ENCODE results near the gene PARP3. TPM values are rescaled to one million over a fixed set of nuclear protein-coding genes. Genes with fewer than 3 reads are reported as not detected.

Gene PARP3
- polyA plus RNA-seq, 2 of the 4 experiments (the other 2 are of a cell fraction), result 7.6 to 11.0 TPM

DNA sequence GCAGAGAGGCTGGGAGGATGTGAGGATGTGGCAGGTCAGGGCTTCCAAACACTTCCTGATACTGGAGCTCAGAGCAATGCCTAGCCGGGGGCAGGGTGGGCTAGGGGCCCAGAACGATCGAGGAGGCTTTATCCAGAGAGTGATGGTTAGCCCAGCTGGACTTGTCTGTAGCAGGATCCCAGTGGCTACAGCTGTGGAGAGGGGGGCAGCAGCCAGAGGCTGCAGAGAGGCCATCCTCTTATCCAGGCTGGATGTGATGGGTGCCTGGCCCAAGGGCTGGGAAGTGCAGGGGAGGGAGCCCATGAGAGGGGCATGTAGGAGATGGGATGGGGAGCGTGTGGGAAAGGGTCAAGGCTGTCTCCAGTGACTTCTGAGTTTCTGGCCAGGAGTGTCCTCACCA lies 4.6 kb downstream of the PARP3 start:
- CTCF ChIA-PET, result interaction anchor here (1.4 to 5.9 kb wide), 2 partner anchors 8 to 27 kb away, joined by 4 to 59 read pairs; partner anchors contain the start of genes ABHD14A, ABHD14B and GPR62
- FAIRE-seq, result no peak
- 83% methylated on average over 3 of the region's 4 CpGs for WGBS (ENCODE audit: missing lambda C conversion rate)

DNA sequence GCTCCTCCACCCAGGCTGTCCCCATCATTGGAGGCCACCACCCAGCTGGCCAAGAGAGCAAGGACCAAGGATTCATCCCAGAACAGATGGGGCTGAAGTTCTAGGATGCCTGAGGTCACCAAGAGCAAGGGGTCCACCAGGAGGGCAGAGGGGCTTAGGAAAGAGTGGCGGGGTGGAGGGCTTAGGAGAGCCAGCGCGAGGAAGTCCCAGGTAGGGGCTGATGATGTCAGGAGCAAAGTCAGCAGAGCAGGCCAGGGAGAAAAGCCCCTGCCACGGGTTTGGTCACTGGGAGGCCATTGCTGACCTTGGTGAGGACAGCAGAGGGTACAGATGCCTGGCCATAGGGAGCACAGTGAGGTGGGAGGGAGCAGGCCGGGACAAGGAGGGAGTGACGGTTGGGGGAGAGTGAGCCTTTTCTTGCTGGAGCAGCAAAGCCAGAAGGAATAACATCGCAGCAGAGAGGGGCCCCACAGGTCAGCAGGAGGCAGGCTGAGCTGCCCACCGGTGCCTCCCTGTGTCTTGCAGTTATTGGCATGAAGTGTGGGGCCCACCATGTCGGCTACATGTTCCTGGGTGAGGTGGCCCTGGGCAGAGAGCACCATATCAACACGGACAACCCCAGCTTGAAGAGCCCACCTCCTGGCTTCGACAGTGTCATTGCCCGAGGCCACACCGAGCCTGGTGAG lies 5.2 kb downstream of the PARP3 start:
- WGBS (ENCODE audit: missing lambda C conversion rate), result 82% methylated on average over 10 of the region's 13 CpGs
- CTCF ChIA-PET, result no interaction called here
- no peak overlapping the region for H3K4me3 ChIP-seq
- no peak overlapping the region for H3K4me2 ChIP-seq
- ATAC-seq (no peak), DNase-seq (ENCODE audit: low read depth in 1 of 2, low spot score in 1 of 2) (no peak), FAIRE-seq (no peak)
- H3K27ac ChIP-seq, result no peak overlapping the region
- TF ChIP-seq RCOR1 (IDR thresholded peaks at IDR 0.05; ENCODE audit: low read depth, low read length) (no peak), KDM5A (IDR thresholded peaks at IDR 0.05) (no peak), FOSL2 (IDR thresholded peaks at IDR 0.05) (no peak), FOSL2 (CRISPR knock-in tag; IDR thresholded peaks at IDR 0.05) (no peak), CHD2 (IDR thresholded peaks at IDR 0.05; ENCODE audit: low read length, partially characterized antibody) (no peak)
- no peaks in the 10 kb centered on the region for H3K9me3 ChIP-seq
- POLR2A ChIA-PET, result no interaction called here
- peaks cover 12% of the 10 kb centered on the region for H3K4me1 ChIP-seq

More for the DNA sequence above, 4.6 kb downstream of the PARP3 start:
- H3K9me3 ChIP-seq, result no peaks in the 10 kb centered on the region
- DNase-seq (ENCODE audit: low read depth in 1 of 2, low spot score in 1 of 2), result no peak
- no peak for ATAC-seq
- H3K4me3 ChIP-seq, result no peak overlapping the region
- H3K4me2 ChIP-seq, result no peak overlapping the region
- H3K4me1 ChIP-seq, result peaks cover 13% of the 10 kb centered on the region
- POLR2A ChIA-PET, result no interaction called here
- no peak for TF ChIP-seq TP53 (CRISPR knock-in tag; IDR thresholded peaks at IDR 0.05)
- no peak overlapping the region for H3K27ac ChIP-seq

DNA sequence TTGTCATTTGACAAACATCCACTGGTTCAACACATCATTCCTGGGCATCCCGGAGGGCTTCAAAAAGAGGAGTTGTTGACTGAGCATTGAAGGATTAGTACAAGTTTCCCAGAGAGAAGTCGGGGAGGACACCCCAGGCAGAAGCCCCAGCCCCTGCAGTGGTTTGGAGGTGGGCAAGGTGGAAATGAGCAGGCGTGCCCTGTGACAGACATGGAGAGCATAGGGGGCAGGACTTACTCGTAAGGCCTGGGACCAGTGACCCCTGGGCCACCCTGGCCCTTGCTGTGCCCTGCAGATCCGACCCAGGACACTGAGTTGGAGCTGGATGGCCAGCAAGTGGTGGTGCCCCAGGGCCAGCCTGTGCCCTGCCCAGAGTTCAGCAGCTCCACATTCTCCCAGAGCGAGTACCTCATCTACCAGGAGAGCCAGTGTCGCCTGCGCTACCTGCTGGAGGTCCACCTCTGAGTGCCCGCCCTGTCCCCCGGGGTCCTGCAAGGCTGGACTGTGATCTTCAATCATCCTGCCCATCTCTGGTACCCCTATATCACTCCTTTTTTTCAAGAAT lies 5.9 kb downstream of the PARP3 start:
- H3K4me3 ChIP-seq, result no peak overlapping the region
- peaks cover 5% of the 10 kb centered on the region for H3K4me1 ChIP-seq
- no peaks in the 10 kb centered on the region for H3K9me3 ChIP-seq
- ChIA-PET POLR2A (no interaction called here), CTCF (no interaction called here)
- DNase-seq (ENCODE audit: low read depth in 1 of 2, low spot score in 1 of 2), result no peak
- no peak for ATAC-seq
- no peak for TF ChIP-seq CHD2 (IDR thresholded peaks at IDR 0.05; ENCODE audit: low read length, partially characterized antibody)
- TF ChIP-seq MAZ (IDR thresholded peaks at IDR 0.05; ENCODE audit: borderline replicate concordance, low read depth, low read length), result no peak
- no peak for TF ChIP-seq JUNB (IDR thresholded peaks at IDR 0.05)
- TF ChIP-seq NPAS2 (CRISPR knock-in tag; IDR thresholded peaks at IDR 0.05; ENCODE audit: borderline replicate concordance), result no peak
- no peak for TF ChIP-seq MAFK (IDR thresholded peaks at IDR 0.05; ENCODE audit: partially characterized antibody)
- no peak for TF ChIP-seq RAD21 (conservative IDR thresholded peaks at IDR 0.05 in 1 of 2, IDR thresholded peaks at IDR 0.05 in 1 of 2)
- TF ChIP-seq, protein P1, sequence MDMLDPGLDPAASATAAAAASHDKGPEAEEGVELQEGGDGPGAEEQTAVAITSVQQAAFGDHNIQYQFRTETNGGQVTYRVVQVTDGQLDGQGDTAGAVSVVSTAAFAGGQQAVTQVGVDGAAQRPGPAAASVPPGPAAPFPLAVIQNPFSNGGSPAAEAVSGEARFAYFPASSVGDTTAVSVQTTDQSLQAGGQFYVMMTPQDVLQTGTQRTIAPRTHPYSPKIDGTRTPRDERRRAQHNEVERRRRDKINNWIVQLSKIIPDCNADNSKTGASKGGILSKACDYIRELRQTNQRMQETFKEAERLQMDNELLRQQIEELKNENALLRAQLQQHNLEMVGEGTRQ (IDR thresholded peaks at IDR 0.05), result no peak
- TF ChIP-seq EHF (CRISPR knock-in tag; IDR thresholded peaks at IDR 0.05), result no peak
- TF ChIP-seq GATA3 (IDR thresholded peaks at IDR 0.05; ENCODE audit: borderline replicate concordance), result no peak
- no peak for TF ChIP-seq CEBPB (IDR thresholded peaks at IDR 0.05)
- no peak for TF ChIP-seq EHMT2 (IDR thresholded peaks at IDR 0.05; ENCODE audit: low read depth)
- no peak for TF ChIP-seq JUN (IDR thresholded peaks at IDR 0.05)
- H3K4me2 ChIP-seq, result no peak overlapping the region
- FAIRE-seq, result no peak
- WGBS (ENCODE audit: missing lambda C conversion rate), result 81% methylated on average over 9 of the region's 10 CpGs
- no peak overlapping the region for H3K27ac ChIP-seq

DNA sequence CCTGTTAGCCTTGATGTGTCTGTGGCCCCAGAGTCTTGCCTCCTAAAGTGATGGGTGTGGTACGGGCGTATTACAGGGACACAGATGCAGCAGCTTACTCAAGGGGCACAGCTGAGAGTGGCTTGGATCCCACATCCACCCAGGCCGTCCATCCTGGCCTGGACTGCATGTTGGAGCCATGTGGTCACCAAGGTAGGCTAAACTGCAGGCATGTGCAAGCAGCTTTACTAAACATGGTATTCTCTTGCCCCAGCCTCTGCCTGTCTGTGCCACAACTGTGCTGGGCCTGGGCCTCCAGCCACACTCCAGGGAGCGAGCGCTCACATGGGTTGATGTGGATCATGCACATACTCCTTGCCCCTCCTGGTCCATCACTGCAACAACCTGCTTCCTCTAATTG lies 7.0 kb downstream of the PARP3 start:
- H3K9me3 ChIP-seq, result no peaks in the 10 kb centered on the region
- H3K4me2 ChIP-seq, result no peak overlapping the region
- no peaks in the 10 kb centered on the region; the same call in 1 of the 3 replicates for H3K4me1 ChIP-seq
- TF ChIP-seq HOXA7 (CRISPR knock-in tag; IDR thresholded peaks at IDR 0.05) (no peak), RNF2 (IDR thresholded peaks at IDR 0.05; ENCODE audit: borderline replicate concordance, low read depth) (no peak), CHD4 (IDR thresholded peaks at IDR 0.05; ENCODE audit: borderline replicate concordance) (no peak), CHD2 (IDR thresholded peaks at IDR 0.05; ENCODE audit: low read length, partially characterized antibody) (no peak), FOXS1 (CRISPR knock-in tag; IDR thresholded peaks at IDR 0.05) (no peak), POLR2AphosphoS2 (conservative IDR thresholded peaks at IDR 0.05; ENCODE audit: low read length) (no peak), EHMT2 (IDR thresholded peaks at IDR 0.05; ENCODE audit: low read depth) (no peak), RAD21 (conservative IDR thresholded peaks at IDR 0.05 in 1 of 2, IDR thresholded peaks at IDR 0.05 in 1 of 2) (no peak), MAZ (IDR thresholded peaks at IDR 0.05; ENCODE audit: borderline replicate concordance, low read depth, low read length) (no peak)
- TF ChIP-seq, protein P2, sequence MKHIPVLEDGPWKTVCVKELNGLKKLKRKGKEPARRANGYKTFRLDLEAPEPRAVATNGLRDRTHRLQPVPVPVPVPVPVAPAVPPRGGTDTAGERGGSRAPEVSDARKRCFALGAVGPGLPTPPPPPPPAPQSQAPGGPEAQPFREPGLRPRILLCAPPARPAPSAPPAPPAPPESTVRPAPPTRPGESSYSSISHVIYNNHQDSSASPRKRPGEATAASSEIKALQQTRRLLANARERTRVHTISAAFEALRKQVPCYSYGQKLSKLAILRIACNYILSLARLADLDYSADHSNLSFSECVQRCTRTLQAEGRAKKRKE (CRISPR knock-in tag; IDR thresholded peaks at IDR 0.05; ENCODE audit: low read depth), result no peak
- TF ChIP-seq, protein P3, sequence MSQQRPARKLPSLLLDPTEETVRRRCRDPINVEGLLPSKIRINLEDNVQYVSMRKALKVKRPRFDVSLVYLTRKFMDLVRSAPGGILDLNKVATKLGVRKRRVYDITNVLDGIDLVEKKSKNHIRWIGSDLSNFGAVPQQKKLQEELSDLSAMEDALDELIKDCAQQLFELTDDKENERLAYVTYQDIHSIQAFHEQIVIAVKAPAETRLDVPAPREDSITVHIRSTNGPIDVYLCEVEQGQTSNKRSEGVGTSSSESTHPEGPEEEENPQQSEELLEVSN (IDR thresholded peaks at IDR 0.05; ENCODE audit: borderline replicate concordance, low read depth), result no peak
- no peak for ATAC-seq
- ChIA-PET CTCF (no interaction called here), POLR2A (no interaction called here)
- no peak for DNase-seq (ENCODE audit: low read depth in 1 of 2, low spot score in 1 of 2)
- no peak for FAIRE-seq
- 93% methylated on average over 4 of the region's 5 CpGs for WGBS (ENCODE audit: missing lambda C conversion rate)
- no peak overlapping the region for H3K27ac ChIP-seq
- no peak overlapping the region for H3K4me3 ChIP-seq

All from A549 (cell line).